Stimulated activated CD8-positive, alpha-beta memory T cell treated with anti-CD3 and anti-CD28 coated beads, Interleukin-15, amount 100 ng/mL, for 1 hour (primary cell): ENCODE data around the gene ZNF544.
A peak's percentile ranks its signal among the peaks of the same experiment; 100 is the strongest.

Experiments
- DNase-seq: peaks from one replicate; pipeline ENCODE4 v3.0.0-alpha.2; 2020; ENCODE audit warnings: low read depth

Gene ZNF544

GRCh38 chr19:58228585-58229254 lies at the start of gene ZNF544:
Gene ZNF544 (plus strand): TSS chr19:58228914. CDS start chr19:58244024, 15,110 bp downstream.
- DNase-seq = peak; percentile 4

- DNase-seq = peak; percentile 31
These were observed 46.7 kb upstream of the ZNF544 start for GRCh38 chr19:58181902-58182576.

- peak; percentile 68 for DNase-seq
These were observed 46.1 kb upstream of the ZNF544 start for GRCh38 chr19:58182577-58182988.

GRCh38 chr19:58182989-58183816 lies 45.5 kb upstream of the ZNF544 start, which contains the start of gene ZNF274:
Gene ZNF274 (plus strand): TSS chr19:58183061. CDS start chr19:58183966, 905 bp downstream.
- peak; percentile 86 for DNase-seq

- DNase-seq = no peak
These were observed 44.9 kb upstream of the ZNF544 start for GRCh38 chr19:58183817-58184215.

GRCh38 chr19:58196901-58197616 lies 31.7 kb upstream of the ZNF544 start:
- no peak for DNase-seq

GRCh38 chr19:58203814-58204475 lies 24.8 kb upstream of the ZNF544 start:
- DNase-seq = no peak

GRCh38 chr19:58204566-58204965 lies 24.1 kb upstream of the ZNF544 start:
- no peak for DNase-seq

- DNase-seq = no peak
These were observed 19.1 kb upstream of the ZNF544 start for GRCh38 chr19:58209577-58209976.

- DNase-seq = no peak
These were observed 16.2 kb upstream of the ZNF544 start for GRCh38 chr19:58212336-58213074.

- DNase-seq = no peak
These were observed 15.7 kb upstream of the ZNF544 start for GRCh38 chr19:58213075-58213369.

GRCh38 chr19:58217069-58217481 lies 11.6 kb upstream of the ZNF544 start:
- no peak for DNase-seq

- no peak for DNase-seq
These were observed 10.9 kb upstream of the ZNF544 start for GRCh38 chr19:58217607-58218391.

GRCh38 chr19:58218899-58219298 lies 9.8 kb upstream of the ZNF544 start:
- DNase-seq = no peak

- no peak for DNase-seq
These were observed 640 bp upstream of the ZNF544 start for GRCh38 chr19:58227964-58228584.

- DNase-seq = no peak
These were observed 533 bp downstream of the ZNF544 start for GRCh38 chr19:58229255-58229639.

GRCh38 chr19:58237324-58237723 lies 8.6 kb downstream of the ZNF544 start:
- DNase-seq = no peak

GRCh38 chr19:58243351-58243750 lies 14.6 kb downstream of the ZNF544 start:
- no peak for DNase-seq

- no peak for DNase-seq
These were observed 20.2 kb downstream of the ZNF544 start for GRCh38 chr19:58248886-58249285.
